Stomach (tissue), 9 donors: ENCODE data around the gene BLOC1S4. TPM values are rescaled to one million over a fixed set of nuclear protein-coding genes. Genes with fewer than 3 reads are reported as not detected.
A peak's percentile ranks its signal among the peaks of the same experiment; 100 is the strongest.

Experiments used
- DNase-seq, 2 donors: peaks; one replicate each; pipeline versions ENCODE4 v3.0.0 to v3.0.0-alpha.2; 2013 to 2019
- H3K27ac ChIP-seq, 5 donors: fragments of 200-600 bp in 4 of 5; sonication (generic) in 4 of 5; one replicate each; pipeline ENCODE4 v1.5.1; 2013 to 2019; ENCODE audit warnings: mild to moderate bottlenecking in 1 of 5, moderate library complexity in 1 of 5
- H3K27me3 ChIP-seq, 3 donors: fragments of 200-600 bp; sonication (generic); one replicate each; pipeline ENCODE4 v1.5.1; 2017 to 2019; ENCODE audit warnings: mixed run types in 1 of 3
- H3K36me3 ChIP-seq, 4 donors: fragments of 200-600 bp; sonication (generic); 1 replicate in 3 of 4; 2 replicates in 1 of 4; pipeline ENCODE4 v1.5.1; 2016 to 2019
- H3K4me1 ChIP-seq, 4 donors: fragments of 200-600 bp; sonication (generic); one replicate each; pipeline ENCODE4 v1.5.1; 2016 to 2019
- H3K4me3 ChIP-seq, 4 donors: fragments of 200-600 bp; sonication (generic) in 3 of 4; one replicate each; pipeline ENCODE4 v1.5.1; 2016 to 2019; ENCODE audit warnings: mild to moderate bottlenecking in 1 of 4
- H3K9me3 ChIP-seq, 4 donors: fragments of 200-600 bp; sonication (generic); one replicate each; pipeline ENCODE4 v1.5.1; 2016 to 2019
- EP300 ChIP-seq: sonication (generic); formaldehyde crosslinking; IDR thresholded peaks from one replicate; pipeline ENCODE4 v1.6.1; 2017; ENCODE audit warnings: antibody characterized with exemption
- POLR2A ChIP-seq, 4 donors: fragments of 450-650 bp; IDR thresholded peaks; one replicate each; pipeline ENCODE4 v1.6.1; 2016; ENCODE audit warnings: antibody characterized with exemption in 4 of 4, control low read depth in 2 of 4, mild to moderate bottlenecking in 1 of 4, moderate library complexity in 1 of 4
- POLR2AphosphoS5 ChIP-seq, 3 donors: sonication (generic); formaldehyde crosslinking; IDR thresholded peaks; one replicate each; pipeline ENCODE4 v1.6.1; 2016; ENCODE audit warnings: antibody characterized with exemption in 3 of 3
- WGBS, 5 donors: extraction: QIAGEN DNeasy Blood & Tissue Kit in 3 of 5; methylation state at CpG; one replicate each; pipeline versions ENCODE4 v1.1.5 to v1.1.7; 2013 to 2018; 5-methylcytosine and 5-hydroxymethylcytosine counted together
- intact Hi-C: fragments of 100-400 bp; cut with DNase I; formaldehyde crosslinking; loops from one replicate; pipeline ENCODE4 v1.15.1; 2023; ENCODE audit warnings: low total_unique reads
- polyA plus RNA-seq, 3 donors: library from polyadenylated mRNA; stranded (reverse); fragments of 200-250 nt; gene quantifications; one replicate each; pipeline ENCODE4 v1.2.3, GENCODE V29; 2013
- total RNA-seq, 5 donors: library from RNA; depleted of rRNA; stranded (reverse); fragments of >200 nt; gene quantifications; one replicate each; pipeline versions ENCODE4 v1.1.0 to v1.2.3, GENCODE V29; 2014 to 2016
- TF ChIP-seq, protein P1 (sequence below), 7 experiments: fragments of 450-650 bp in 4 of 7; fragments of 200-600 bp in 3 of 7; sonication (generic) in 3 of 7; IDR thresholded peaks; one replicate each; pipeline ENCODE4 v1.5.1; 2016 to 2019; ENCODE audit warnings: antibody characterized with exemption in 7 of 7, control low read depth in 2 of 7, mild to moderate bottlenecking in 1 of 7
- donor health status: healthy with polysubstance abuse.
- donor health status: Bipolar disorder and iron deficiency.
- donor health status: healthy.

BLOC1S4 gene
- total and polyA plus RNA-seq, 8 donors = 8.4 to 64.3 (median 16.6) TPM

DNA sequence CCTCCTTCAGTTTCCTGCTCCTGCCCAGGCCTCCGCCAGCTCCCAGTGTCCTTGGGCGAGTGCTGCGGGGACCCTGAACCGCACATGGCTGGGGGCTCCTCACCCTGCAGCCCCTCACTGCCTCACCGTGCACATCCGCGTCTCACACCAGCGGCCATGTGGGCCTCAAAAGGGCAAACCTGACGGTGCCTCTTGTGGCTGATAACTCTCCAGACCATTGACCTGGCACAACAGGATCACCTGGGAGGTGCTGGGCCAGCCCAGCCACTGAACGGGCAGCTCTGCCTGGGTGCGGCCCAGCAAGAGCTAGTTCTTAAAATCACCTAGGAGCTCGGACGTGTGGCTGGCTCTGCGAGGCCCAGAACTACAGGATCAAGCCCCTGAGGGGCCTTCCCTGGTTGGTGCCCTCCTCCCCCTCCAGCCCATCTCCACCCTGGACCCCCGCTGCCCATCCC is 26.4 kb upstream of the BLOC1S4 start:
- Histone ChIP-seq H3K4me1 (peaks cover 36 to 52% (median 44%) of the 10 kb centered on the region in 4 donors), H3K4me3 (peak overlapping the region in 3 of 4 donors; percentile 12 to 20 (median 17)), H3K27me3 (no peaks in the 10 kb centered on the region), H3K36me3 (no peaks in the 10 kb centered on the region), H3K9me3 (no peaks in the 10 kb centered on the region), H3K27ac (peak overlapping the region; percentile 77 to 92 (median 85))
- intact Hi-C loops = no loop called here
- DNase-seq = peak; percentile 75 to 77
- 25 to 61% (median 32%) methylated on average over 6 to 15 of the region's 15 CpGs for WGBS, 5 donors
- no peak for TF ChIP-seq EP300

DNA sequence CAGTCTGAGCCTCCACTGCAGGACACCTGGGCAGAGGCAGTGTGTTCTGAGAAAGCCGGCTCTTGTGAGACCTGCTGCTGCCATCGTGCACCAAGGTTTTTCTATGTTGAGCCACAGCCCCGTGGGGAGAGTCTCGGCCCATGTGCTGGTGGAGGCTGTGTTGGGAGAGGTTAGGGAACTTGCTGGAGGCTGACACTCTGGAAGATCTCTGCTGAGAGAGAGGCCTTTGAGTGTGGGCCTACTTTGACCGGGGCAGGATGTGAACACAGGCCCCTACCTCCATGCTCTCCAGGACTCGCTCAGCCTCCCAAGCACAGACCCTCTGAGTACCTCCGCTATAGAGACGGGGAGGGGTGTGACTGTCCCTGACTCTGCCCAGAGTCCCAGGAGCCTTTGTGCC is 23.6 kb upstream of the BLOC1S4 start:
- no peak for DNase-seq
- H3K4me3 ChIP-seq = peak overlapping the region in 1 of 4 donors; percentile 24
- H3K27me3 ChIP-seq = no peaks in the 10 kb centered on the region
- H3K27ac ChIP-seq = peak overlapping the region; percentile 52 to 89 (median 79)
- H3K4me1 ChIP-seq = peaks cover 53 to 75% (median 63%) of the 10 kb centered on the region in 4 donors
- WGBS, 5 donors = 80 to 88% (median 82%) methylated on average over 8 of the region's 8 CpGs
- no peaks in the 10 kb centered on the region for H3K9me3 ChIP-seq
- H3K36me3 ChIP-seq = peaks cover 0 to 8% (median 3%) of the 10 kb centered on the region in 4 donors
- TF ChIP-seq, protein P1, sequence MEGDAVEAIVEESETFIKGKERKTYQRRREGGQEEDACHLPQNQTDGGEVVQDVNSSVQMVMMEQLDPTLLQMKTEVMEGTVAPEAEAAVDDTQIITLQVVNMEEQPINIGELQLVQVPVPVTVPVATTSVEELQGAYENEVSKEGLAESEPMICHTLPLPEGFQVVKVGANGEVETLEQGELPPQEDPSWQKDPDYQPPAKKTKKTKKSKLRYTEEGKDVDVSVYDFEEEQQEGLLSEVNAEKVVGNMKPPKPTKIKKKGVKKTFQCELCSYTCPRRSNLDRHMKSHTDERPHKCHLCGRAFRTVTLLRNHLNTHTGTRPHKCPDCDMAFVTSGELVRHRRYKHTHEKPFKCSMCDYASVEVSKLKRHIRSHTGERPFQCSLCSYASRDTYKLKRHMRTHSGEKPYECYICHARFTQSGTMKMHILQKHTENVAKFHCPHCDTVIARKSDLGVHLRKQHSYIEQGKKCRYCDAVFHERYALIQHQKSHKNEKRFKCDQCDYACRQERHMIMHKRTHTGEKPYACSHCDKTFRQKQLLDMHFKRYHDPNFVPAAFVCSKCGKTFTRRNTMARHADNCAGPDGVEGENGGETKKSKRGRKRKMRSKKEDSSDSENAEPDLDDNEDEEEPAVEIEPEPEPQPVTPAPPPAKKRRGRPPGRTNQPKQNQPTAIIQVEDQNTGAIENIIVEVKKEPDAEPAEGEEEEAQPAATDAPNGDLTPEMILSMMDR (IDR thresholded peaks at IDR 0.05) = no peak
- TF ChIP-seq EP300 (no peak), POLR2A (IDR thresholded peaks at IDR 0.05) (no peak), POLR2AphosphoS5 (IDR thresholded peaks at IDR 0.05) (no peak)
- intact Hi-C loops = no loop called here

DNA sequence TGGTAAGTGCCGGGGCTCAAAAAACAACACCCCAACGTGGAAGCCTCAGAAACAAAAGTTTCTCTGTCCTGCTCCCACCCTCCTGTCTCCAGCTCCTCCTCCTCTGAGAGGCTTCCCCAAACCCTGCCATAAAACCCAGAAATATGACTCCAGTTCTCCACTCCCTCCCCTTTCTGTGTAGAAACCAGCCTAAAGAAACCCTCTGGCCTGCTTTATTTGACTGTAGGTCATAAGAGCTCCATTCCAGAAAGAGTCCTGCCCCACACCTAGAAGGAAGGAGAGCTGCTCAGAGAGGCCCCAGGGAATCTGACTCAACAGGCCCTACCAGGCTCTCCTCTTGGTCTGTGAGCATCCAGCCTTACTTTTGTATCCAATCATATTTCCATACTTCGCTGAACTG is 23.2 kb upstream of the BLOC1S4 start:
- H3K4me1 ChIP-seq = peaks cover 51 to 74% (median 62%) of the 10 kb centered on the region in 4 donors
- WGBS, 5 donors = 68 to 75% (median 71%) methylated on average over 3 of the region's 3 CpGs

DNA sequence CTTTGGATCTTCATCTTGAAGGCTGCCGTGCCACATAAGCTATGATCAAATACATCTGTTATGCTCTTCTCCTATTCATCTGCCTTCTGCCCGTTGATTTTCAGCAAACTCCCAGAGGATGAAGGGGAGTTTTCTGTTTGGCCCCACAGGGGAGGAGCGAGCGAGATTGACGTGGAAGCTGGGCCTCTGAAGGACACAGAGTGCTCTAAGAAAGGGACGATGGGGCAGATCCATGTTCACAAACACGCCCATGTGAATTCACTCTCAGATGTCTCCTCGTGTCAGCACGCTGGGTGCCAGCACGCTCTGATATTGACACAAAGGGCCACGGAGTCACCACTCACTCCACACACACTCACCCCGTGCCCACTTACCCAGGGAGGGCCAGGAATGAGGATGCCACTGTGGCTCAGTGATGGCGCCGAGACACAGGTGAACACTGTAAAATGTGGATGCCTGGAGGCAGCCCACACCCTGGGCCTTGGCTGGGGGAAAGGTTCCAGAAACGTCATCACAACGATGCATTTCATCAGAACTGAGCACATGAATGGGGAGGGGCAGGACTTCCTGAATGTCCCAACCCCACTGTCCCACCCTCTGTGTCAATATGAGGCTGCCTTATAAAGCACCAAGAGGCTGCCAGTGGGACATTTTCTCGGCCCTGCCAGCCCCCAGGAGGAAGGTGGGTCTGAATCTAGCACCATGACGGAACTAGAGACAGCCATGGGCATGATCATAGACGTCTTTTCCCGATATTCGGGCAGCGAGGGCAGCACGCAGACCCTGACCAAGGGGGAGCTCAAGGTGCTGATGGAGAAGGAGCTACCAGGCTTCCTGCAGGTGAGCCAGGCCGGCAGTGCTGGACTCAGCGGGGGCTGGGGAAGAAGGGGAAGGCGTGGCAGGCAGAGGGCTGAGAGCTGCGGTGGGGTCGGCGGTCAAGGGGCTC is 22.5 kb upstream of the BLOC1S4 start, which contains the start of gene S100P:
S100P (plus strand) TSS at position 648 of the 946 bp plus-strand sequence; CDS start at position 703, 55 bp downstream.
- peak; percentile 67 to 93 for DNase-seq
- H3K27me3 ChIP-seq = no peaks in the 10 kb centered on the region
- peak within 1 kb of the TSS; percentile 20 to 50 (median 43) for H3K4me3 ChIP-seq
- intact Hi-C loops = no loop called here
- peak within 1 kb of the TSS; percentile 72 to 89 (median 79) for H3K27ac ChIP-seq
- WGBS, 5 donors = 50 to 70% (median 66%) methylated on average over 28 to 29 of the region's 29 CpGs
- peaks cover 44 to 67% (median 55%) of the 10 kb centered on the region in 4 donors for H3K4me1 ChIP-seq
- no peaks in the 10 kb centered on the region for H3K9me3 ChIP-seq
- H3K36me3 ChIP-seq = peaks cover 0 to 8% (median 3%) of the 10 kb centered on the region in 4 donors
- TF ChIP-seq POLR2A (IDR thresholded peaks at IDR 0.05) (peak in 1 of 4 donors; percentile 33), EP300 (no peak), POLR2AphosphoS5 (IDR thresholded peaks at IDR 0.05) (peak in 2 of 3 donors; percentile 80 to 88)
- TF ChIP-seq, protein P1 (IDR thresholded peaks at IDR 0.05) = no peak

More for the DNA sequence above, 23.2 kb upstream of the BLOC1S4 start:
- Histone ChIP-seq H3K27me3 (no peaks in the 10 kb centered on the region), H3K27ac (peak overlapping the region; percentile 52 to 89 (median 79)), H3K36me3 (peaks cover 0 to 8% (median 3%) of the 10 kb centered on the region in 4 donors), H3K9me3 (no peaks in the 10 kb centered on the region), H3K4me3 (peak overlapping the region in 1 of 4 donors; percentile 24)
- TF ChIP-seq POLR2AphosphoS5 (IDR thresholded peaks at IDR 0.05) = no peak
- TF ChIP-seq POLR2A (IDR thresholded peaks at IDR 0.05) = no peak
- TF ChIP-seq EP300 = no peak
- TF ChIP-seq, protein P1 (IDR thresholded peaks at IDR 0.05) = no peak
- intact Hi-C loops = no loop called here
- DNase-seq = peak in 1 of 2 donors; percentile 67
